Measurements from ENCODE around the gene PTH2R.

GRCh38 chr2:208363485-208363884, 43.1 kb upstream of the PTH2R start:
- TF ChIP-seq CTCF (IDR thresholded peaks at IDR 0.05; ENCODE audit: low read depth, low read length, missing input control): no peak
- TF ChIP-seq TAF1 (conservative IDR thresholded peaks at IDR 0.05): no peak
- no peak for TF ChIP-seq EGR1 (IDR thresholded peaks at IDR 0.05; ENCODE audit: low read depth in 2 of 2)
- no peak for TF ChIP-seq YY1 (IDR thresholded peaks at IDR 0.05)
- no peak for TF ChIP-seq ZBTB33 (IDR thresholded peaks at IDR 0.05)
- no peak for TF ChIP-seq SP1 (IDR thresholded peaks at IDR 0.05)
- no peak for TF ChIP-seq REST (IDR thresholded peaks at IDR 0.05)
- TF ChIP-seq ATF3 (IDR thresholded peaks at IDR 0.05): no peak
- no peak for TF ChIP-seq MAX (IDR thresholded peaks at IDR 0.05)
- TF ChIP-seq GABPA (IDR thresholded peaks at IDR 0.05 in 1 of 2, conservative IDR thresholded peaks at IDR 0.05 in 1 of 2): no peak
- TF ChIP-seq RAD21 (IDR thresholded peaks at IDR 0.05): no peak
